ENCODE measurements around the gene PPBP. TPM values are rescaled to one million over a fixed set of nuclear protein-coding genes. Genes with fewer than 3 reads are reported as not detected.

PPBP gene
- total and polyA plus RNA-seq, 9 of the 15 experiments (the other 6 are each of a cell fraction or from before 2014, with no cell fraction given) = 0.17 to 0.55 (median 0.29) TPM; not detected in 4

- TF ChIP-seq ZFPM2 (CRISPR knock-in tag; IDR thresholded peaks at IDR 0.05) (no peak), JUNB (CRISPR knock-in tag; conservative IDR thresholded peaks at IDR 0.05) (no peak), SP1 (CRISPR knock-in tag; IDR thresholded peaks at IDR 0.05) (no peak), CCNT2 (IDR thresholded peaks at IDR 0.05; ENCODE audit: borderline replicate concordance, extremely low read depth, insufficient read length, low read depth, low read length) (no peak), ZNF778 (CRISPR knock-in tag; IDR thresholded peaks at IDR 0.05) (no peak), ZNF146 (CRISPR knock-in tag; IDR thresholded peaks at IDR 0.05; ENCODE audit: unreplicated experiment) (no peak), POLR2H (tag; IDR thresholded peaks at IDR 0.05; ENCODE audit: low read depth) (no peak), FOXM1 (IDR thresholded peaks at IDR 0.05; ENCODE audit: low read depth) (no peak), FOXM1 (CRISPR knock-in tag; IDR thresholded peaks at IDR 0.05; ENCODE audit: low read depth) (no peak), SIRT6 (IDR thresholded peaks at IDR 0.05; ENCODE audit: low read depth, low read length) (no peak), SMAD1 (IDR thresholded peaks at IDR 0.05; ENCODE audit: low read depth, low read length, partially characterized antibody) (no peak), YBX1 (IDR thresholded peaks at IDR 0.05) (no peak), NFIC (IDR thresholded peaks at IDR 0.05) (no peak)
- TF ChIP-seq, protein P1, sequence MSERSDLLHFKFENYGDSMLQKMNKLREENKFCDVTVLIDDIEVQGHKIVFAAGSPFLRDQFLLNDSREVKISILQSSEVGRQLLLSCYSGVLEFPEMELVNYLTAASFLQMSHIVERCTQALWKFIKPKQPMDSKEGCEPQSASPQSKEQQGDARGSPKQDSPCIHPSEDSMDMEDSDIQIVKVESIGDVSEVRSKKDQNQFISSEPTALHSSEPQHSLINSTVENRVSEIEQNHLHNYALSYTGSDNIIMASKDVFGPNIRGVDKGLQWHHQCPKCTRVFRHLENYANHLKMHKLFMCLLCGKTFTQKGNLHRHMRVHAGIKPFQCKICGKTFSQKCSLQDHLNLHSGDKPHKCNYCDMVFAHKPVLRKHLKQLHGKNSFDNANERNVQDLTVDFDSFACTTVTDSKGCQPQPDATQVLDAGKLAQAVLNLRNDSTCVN (CRISPR knock-in tag; IDR thresholded peaks at IDR 0.05) = no peak
- TF ChIP-seq, protein P2, sequence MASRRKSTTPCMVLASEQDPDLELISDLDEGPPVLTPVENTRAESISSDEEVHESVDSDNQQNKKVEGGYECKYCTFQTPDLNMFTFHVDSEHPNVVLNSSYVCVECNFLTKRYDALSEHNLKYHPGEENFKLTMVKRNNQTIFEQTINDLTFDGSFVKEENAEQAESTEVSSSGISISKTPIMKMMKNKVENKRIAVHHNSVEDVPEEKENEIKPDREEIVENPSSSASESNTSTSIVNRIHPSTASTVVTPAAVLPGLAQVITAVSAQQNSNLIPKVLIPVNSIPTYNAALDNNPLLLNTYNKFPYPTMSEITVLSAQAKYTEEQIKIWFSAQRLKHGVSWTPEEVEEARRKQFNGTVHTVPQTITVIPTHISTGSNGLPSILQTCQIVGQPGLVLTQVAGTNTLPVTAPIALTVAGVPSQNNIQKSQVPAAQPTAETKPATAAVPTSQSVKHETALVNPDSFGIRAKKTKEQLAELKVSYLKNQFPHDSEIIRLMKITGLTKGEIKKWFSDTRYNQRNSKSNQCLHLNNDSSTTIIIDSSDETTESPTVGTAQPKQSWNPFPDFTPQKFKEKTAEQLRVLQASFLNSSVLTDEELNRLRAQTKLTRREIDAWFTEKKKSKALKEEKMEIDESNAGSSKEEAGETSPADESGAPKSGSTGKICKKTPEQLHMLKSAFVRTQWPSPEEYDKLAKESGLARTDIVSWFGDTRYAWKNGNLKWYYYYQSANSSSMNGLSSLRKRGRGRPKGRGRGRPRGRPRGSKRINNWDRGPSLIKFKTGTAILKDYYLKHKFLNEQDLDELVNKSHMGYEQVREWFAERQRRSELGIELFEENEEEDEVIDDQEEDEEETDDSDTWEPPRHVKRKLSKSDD (conservative IDR thresholded peaks at IDR 0.05; ENCODE audit: low read length) = no peak
- no peak overlapping the region for H3K27ac ChIP-seq (ENCODE audit: extremely low read depth, low read depth, low read length)
- no peak overlapping the region for H3K4me2 ChIP-seq (ENCODE audit: insufficient read depth, low read length)
- ChIA-PET POLR2A (no interaction called here), CTCF (ENCODE audit: low intra/inter-chr PET ratio) (no interaction called here)
- no peak for ATAC-seq
- no peaks in the 10 kb centered on the region for H3K79me2 ChIP-seq (ENCODE audit: control insufficient read depth, insufficient read depth, low read length)
- H3K4me3 ChIP-seq = no peak overlapping the region
- H3K9me1 ChIP-seq (ENCODE audit: control insufficient read depth, insufficient read depth, low read length) = no peaks in the 10 kb centered on the region
- H3K9me3 ChIP-seq (replicated peaks; ENCODE audit: control insufficient read depth, insufficient read depth, low read depth, low read length) = no peaks in the 10 kb centered on the region
- no peaks in the 10 kb centered on the region for H4K20me1 ChIP-seq (replicated peaks; ENCODE audit: control insufficient read depth, insufficient read depth, low read length)
- 77% methylated on average over 3 of the region's 3 CpGs for WGBS (ENCODE audit: insufficient coverage, low coverage, missing lambda C conversion rate)
- H3K36me3 ChIP-seq (ENCODE audit: control insufficient read depth, insufficient read depth, low read length) = no peaks in the 10 kb centered on the region
- H3K4me1 ChIP-seq (replicated peaks in 1 of 2; ENCODE audit: control insufficient read depth in 2 of 2, insufficient read depth in 2 of 2, low read length in 2 of 2) = no peaks in the 10 kb centered on the region; a peak in 1 of 5 replicates
- no peak for DNase-seq (ENCODE audit: extremely low read depth in 1 of 4, low spot score in 3 of 4)
- in situ Hi-C loops (cut with MboI) = no loop called here
- no peak overlapping the region for H2AFZ ChIP-seq (ENCODE audit: low read depth, low read length)
- no peak overlapping the region for H3K9ac ChIP-seq (ENCODE audit: insufficient read depth in 1 of 2, low read depth in 2 of 2, low read length in 2 of 2)
- no peaks in the 10 kb centered on the region for H3K27me3 ChIP-seq (ENCODE audit: control insufficient read depth in 2 of 2, insufficient read depth in 2 of 2, low read length in 2 of 2)
- no peak for FAIRE-seq
- intact Hi-C loops (cut with micrococcal nuclease) = no loop called here
- no TSS peak for BruUV-seq (replicated peaks)
Measured at GRCh38 chr4:74018771-74019170, 30.8 kb upstream of the PPBP start.

Data from K562 (cell line).